RWPE2 (cell line): ENCODE results near the gene KIF1B.
"Not testable (repeated sequence)": the region's sequence is repeated elsewhere in the genome, so short reads cannot be mapped to it uniquely, and the experiment has no call there.

Experiments used
- ATAC-seq: fragments of 200-7000 bp; cut with Tn5 transposase; 3 replicates; pipeline ENCODE4 v1.9.1; 2021; ENCODE audit warnings: low read depth
- DNase-seq: peaks from one replicate; pipeline ENCODE4 v3.0.0-alpha.2; 2020; ENCODE audit warnings: low spot score
- H3K27ac ChIP-seq: fragments of 450-650 bp; 2 replicates; pipeline ENCODE4 v1.5.1; 2017; ENCODE audit warnings: mild to moderate bottlenecking; ENCODE audit not compliant: poor library complexity, severe bottlenecking
- H3K27me3 ChIP-seq: fragments of 250-450 bp; sonication (Bioruptor Pico); 2 replicates; pipeline ENCODE4 v1.5.1; 2021; ENCODE audit warnings: mild to moderate bottlenecking, moderate library complexity; ENCODE audit not compliant: insufficient read depth, poor library complexity, severe bottlenecking
- H3K36me3 ChIP-seq: fragments of 250-450 bp; sonication (Bioruptor Pico); 2 replicates; pipeline ENCODE4 v1.5.1; 2020; ENCODE audit warnings: low read depth, mild to moderate bottlenecking, moderate library complexity
- H3K4me1 ChIP-seq: fragments of 250-450 bp; sonication (Bioruptor Pico); 2 replicates; pipeline ENCODE4 v1.5.1; 2021; ENCODE audit warnings: mild to moderate bottlenecking, moderate library complexity; ENCODE audit not compliant: insufficient read depth, poor library complexity, severe bottlenecking
- H3K4me3 ChIP-seq: fragments of 250-450 bp; sonication (Bioruptor Pico); 2 replicates; pipeline ENCODE4 v1.5.1; 2021; ENCODE audit warnings: mild to moderate bottlenecking, moderate library complexity; ENCODE audit not compliant: severe bottlenecking
- H3K9me3 ChIP-seq: fragments of 250-450 bp; sonication (Bioruptor Pico); 2 replicates; pipeline ENCODE4 v1.5.1; 2021; ENCODE audit warnings: mild to moderate bottlenecking, moderate library complexity; ENCODE audit not compliant: severe bottlenecking
- TF ChIP-seq, protein P1 (sequence below): fragments of 450-650 bp; IDR thresholded peaks from one replicate; pipeline ENCODE4 v1.5.1; 2017; ENCODE audit warnings: mild to moderate bottlenecking, moderate library complexity; ENCODE audit not compliant: poor library complexity, severe bottlenecking

The KIF1B gene

DNA sequence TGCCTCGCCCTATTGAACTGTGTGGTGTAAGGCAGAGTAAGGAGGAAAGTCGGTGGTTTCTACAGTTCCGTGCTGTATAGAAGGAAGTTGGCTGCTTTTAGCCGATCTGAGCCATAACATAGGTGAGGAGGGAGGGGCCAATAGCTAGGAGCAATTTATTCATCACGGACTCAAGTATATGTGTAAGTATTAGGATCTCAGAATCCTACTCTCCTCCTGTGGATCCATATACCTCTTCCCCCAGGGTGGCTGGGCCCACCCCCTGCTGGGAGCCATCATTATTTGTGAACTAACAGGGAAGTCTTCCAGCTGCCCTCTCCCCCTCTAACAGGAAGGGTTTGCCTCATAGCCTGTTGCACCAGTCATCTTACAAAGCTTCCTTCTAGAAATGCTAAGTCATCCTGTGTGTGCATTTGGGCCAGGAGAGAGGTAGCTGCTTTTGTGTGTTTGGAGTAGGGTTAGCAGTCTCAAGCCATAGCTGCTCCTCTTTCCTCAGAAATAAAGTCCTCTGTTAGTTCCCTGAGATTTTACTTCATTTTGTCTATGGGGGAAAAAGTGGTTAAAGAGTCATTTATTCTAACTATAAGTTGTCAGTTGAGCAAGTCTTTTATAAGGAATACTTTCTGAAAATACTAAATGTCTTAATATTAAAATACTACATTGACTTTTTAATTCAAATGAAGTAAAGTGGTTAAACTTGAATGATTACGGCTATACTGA is 205.0 kb downstream of the KIF1B start:
- no peak for DNase-seq
- Histone ChIP-seq H3K9me3 (no peaks in the 10 kb centered on the region), H3K4me1 (no peaks in the 10 kb centered on the region), H3K4me3 (no peak overlapping the region), H3K27ac (no peak overlapping the region), H3K36me3 (peaks cover 92% of the 10 kb centered on the region), H3K27me3 (no peaks in the 10 kb centered on the region)
- TF ChIP-seq, protein P1, sequence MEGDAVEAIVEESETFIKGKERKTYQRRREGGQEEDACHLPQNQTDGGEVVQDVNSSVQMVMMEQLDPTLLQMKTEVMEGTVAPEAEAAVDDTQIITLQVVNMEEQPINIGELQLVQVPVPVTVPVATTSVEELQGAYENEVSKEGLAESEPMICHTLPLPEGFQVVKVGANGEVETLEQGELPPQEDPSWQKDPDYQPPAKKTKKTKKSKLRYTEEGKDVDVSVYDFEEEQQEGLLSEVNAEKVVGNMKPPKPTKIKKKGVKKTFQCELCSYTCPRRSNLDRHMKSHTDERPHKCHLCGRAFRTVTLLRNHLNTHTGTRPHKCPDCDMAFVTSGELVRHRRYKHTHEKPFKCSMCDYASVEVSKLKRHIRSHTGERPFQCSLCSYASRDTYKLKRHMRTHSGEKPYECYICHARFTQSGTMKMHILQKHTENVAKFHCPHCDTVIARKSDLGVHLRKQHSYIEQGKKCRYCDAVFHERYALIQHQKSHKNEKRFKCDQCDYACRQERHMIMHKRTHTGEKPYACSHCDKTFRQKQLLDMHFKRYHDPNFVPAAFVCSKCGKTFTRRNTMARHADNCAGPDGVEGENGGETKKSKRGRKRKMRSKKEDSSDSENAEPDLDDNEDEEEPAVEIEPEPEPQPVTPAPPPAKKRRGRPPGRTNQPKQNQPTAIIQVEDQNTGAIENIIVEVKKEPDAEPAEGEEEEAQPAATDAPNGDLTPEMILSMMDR = no peak
- no peak for ATAC-seq

DNA sequence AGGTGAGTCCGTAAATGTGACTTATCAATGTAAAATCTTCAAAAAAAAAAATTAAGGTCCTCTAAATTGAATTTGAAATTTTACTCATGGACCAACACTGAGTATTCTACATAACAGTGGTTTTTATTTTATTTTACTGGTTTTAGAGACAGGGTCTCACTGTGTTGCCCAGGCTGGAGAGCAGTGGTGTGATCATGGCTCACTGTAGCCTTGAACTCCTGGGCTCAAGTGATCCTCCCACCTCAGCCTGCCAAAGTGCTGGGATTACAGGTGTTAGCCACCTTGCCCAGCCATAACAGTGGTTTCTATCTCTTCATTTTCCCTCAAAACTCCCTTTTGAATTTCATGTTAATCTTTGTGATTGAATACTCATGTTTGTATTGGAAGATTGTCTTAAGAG is 205.6 kb downstream of the KIF1B start:
- not testable (repeated sequence) for H3K4me3 ChIP-seq, DNase-seq, H3K4me1 ChIP-seq, H3K27ac ChIP-seq, H3K27me3 ChIP-seq, H3K9me3 ChIP-seq, ATAC-seq
- H3K36me3 ChIP-seq = peaks cover 92% of the 10 kb centered on the region

DNA sequence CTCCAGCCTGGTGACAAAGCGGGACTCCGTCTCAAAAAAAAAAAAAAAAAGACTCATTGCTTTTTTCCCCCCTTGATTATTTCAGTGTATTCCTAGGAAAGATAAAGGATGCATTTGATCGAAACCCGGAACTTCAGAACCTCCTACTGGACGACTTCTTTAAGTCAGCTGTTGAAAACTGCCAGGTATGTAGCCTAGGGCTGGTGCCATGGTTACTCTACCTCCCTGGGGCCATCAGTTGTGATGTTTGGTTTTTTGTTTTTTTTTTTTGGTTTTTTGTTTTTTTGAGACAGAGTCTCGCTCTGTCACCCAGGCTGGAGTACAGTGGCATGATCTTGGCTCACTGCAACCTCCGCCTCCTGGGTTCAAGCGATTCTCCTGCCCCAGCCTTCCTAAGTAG is 208.4 kb downstream of the KIF1B start:
- H3K4me3 ChIP-seq, H3K27me3 ChIP-seq, DNase-seq, H3K4me1 ChIP-seq, H3K9me3 ChIP-seq, H3K27ac ChIP-seq, ATAC-seq: not testable (repeated sequence)
- H3K36me3 ChIP-seq = peaks cover 68% of the 10 kb centered on the region

DNA sequence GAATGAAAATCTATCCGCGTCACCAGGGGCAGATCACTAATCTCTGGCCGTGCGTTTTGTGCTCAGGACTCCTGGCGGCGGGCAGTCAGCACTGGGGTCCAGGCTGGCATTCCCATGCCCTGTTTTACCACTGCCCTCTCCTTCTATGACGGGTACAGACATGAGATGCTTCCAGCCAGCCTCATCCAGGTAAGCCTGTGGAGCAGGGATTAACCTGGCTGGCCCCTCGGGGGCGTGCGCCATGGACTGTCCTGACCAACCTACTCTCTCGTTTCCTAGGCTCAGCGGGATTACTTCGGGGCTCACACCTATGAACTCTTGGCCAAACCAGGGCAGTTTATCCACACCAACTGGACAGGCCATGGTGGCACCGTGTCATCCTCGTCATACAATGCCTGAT is 209.0 kb downstream of the KIF1B start:
- no peaks in the 10 kb centered on the region for H3K27me3 ChIP-seq
- no peaks in the 10 kb centered on the region for H3K4me1 ChIP-seq
- H3K4me3 ChIP-seq = no peak overlapping the region
- H3K27ac ChIP-seq = no peak overlapping the region
- ATAC-seq = no peak
- TF ChIP-seq, protein P1 = no peak
- peaks cover 62% of the 10 kb centered on the region for H3K36me3 ChIP-seq
- no peak for DNase-seq
- H3K9me3 ChIP-seq = no peaks in the 10 kb centered on the region

DNA sequence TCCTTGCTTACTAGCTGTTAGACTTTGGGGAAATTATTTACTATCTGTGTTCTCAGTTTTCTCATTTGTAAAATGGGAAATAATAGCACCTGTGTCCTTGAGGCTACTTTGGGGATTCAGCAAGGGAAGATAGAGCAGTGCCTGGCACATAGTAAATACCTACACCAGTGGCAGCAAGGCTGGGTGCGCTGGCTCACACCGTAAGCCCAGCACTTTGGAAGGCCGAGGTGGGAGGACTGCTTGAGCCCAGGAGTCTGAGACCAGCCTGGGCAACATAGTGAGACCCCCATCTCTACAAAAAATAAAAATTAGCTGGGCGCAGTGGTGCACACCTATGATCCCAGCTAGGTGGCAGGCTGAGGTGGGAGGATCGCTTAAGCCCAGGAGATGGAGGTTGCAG is 211.3 kb downstream of the KIF1B start:
- Histone ChIP-seq H3K4me1 (no peaks in the 10 kb centered on the region), H3K27me3 (no peaks in the 10 kb centered on the region), H3K4me3 (no peak overlapping the region), H3K36me3 (peaks cover 41% of the 10 kb centered on the region), H3K9me3 (no peaks in the 10 kb centered on the region), H3K27ac (no peak overlapping the region)
- TF ChIP-seq, protein P1 = no peak
- no peak for ATAC-seq
- DNase-seq = no peak

DNA sequence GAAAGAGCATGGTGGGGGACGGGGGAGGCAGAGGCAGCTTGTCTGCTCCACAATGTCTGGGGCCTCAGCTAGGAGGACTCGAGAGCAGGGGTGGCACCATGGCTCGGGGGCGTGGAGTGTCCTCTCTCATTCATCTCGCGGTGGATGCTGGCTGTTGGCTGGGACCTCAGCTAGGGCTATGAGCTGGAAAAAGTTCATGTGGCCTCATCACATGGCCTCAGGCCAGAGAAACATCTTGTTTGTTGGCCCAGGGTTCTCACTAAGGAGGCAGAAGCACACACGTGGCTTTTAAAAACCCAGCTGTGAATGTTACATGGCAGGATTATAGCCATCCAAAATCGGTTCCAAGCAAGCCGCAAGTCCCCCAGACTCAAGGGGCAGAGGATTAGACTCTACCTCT is 213.7 kb downstream of the KIF1B start:
- Histone ChIP-seq H3K4me3 (no peak overlapping the region), H3K36me3 (peaks cover 19% of the 10 kb centered on the region), H3K9me3 (no peaks in the 10 kb centered on the region), H3K27me3 (no peaks in the 10 kb centered on the region), H3K4me1 (no peaks in the 10 kb centered on the region), H3K27ac (no peak overlapping the region)
- ATAC-seq = no peak
- DNase-seq = no peak
- TF ChIP-seq, protein P1 = no peak
